Epithelial cell of esophagus (primary cell): ENCODE measurements around the gene GPR143.

Experiments used
- DNase-seq: peaks from one replicate; pipeline ENCODE4 v3.0.0; 2010; ENCODE audit warnings: low read depth
- H3K4me3 ChIP-seq: 2 replicates; pipeline ENCODE4 v1.5.1; 2011; ENCODE audit warnings: mild to moderate bottlenecking, low read length, control low read depth
- CTCF ChIP-seq: IDR thresholded peaks from 2 replicates; pipeline ENCODE4 v1.5.1; 2011; ENCODE audit warnings: low read depth, mild to moderate bottlenecking, low read length, control low read depth, inconsistent platforms; ENCODE audit not compliant: insufficient read depth; ENCODE audit errors: missing control alignments

The GPR143 gene

GRCh38 chrX:9767375-9767774 is 1.7 kb upstream of the GPR143 start:
- no peak overlapping the region for H3K4me3 ChIP-seq
- TF ChIP-seq CTCF: no peak
- no peak for DNase-seq

GRCh38 chrX:9765072-9765736 is 443 bp downstream of the GPR143 start:
- no peak for TF ChIP-seq CTCF
- DNase-seq: peak; percentile 31
- no peak overlapping the region for H3K4me3 ChIP-seq

GRCh38 chrX:9759337-9759736 is 6.3 kb downstream of the GPR143 start:
- TF ChIP-seq CTCF: no peak
- no peak overlapping the region for H3K4me3 ChIP-seq
- no peak for DNase-seq

- TF ChIP-seq CTCF: no peak
- no peak overlapping the region for H3K4me3 ChIP-seq
- no peak for DNase-seq
These were observed 7.5 kb downstream of the GPR143 start for GRCh38 chrX:9758021-9758638.

- no peak overlapping the region for H3K4me3 ChIP-seq
- no peak for TF ChIP-seq CTCF
- no peak for DNase-seq
These were observed 8.3 kb downstream of the GPR143 start for GRCh38 chrX:9757366-9757765.

GRCh38 chrX:9749146-9749692 is 16.4 kb downstream of the GPR143 start:
- no peak for TF ChIP-seq CTCF
- H3K4me3 ChIP-seq: no peak overlapping the region
- DNase-seq: no peak
